Measurements from ENCODE around the gene PYCR2.
"Not testable (repeated sequence)": the region's sequence is repeated elsewhere in the genome, so short reads cannot be mapped to it uniquely, and the experiment has no call there.

The PYCR2 gene

DNA sequence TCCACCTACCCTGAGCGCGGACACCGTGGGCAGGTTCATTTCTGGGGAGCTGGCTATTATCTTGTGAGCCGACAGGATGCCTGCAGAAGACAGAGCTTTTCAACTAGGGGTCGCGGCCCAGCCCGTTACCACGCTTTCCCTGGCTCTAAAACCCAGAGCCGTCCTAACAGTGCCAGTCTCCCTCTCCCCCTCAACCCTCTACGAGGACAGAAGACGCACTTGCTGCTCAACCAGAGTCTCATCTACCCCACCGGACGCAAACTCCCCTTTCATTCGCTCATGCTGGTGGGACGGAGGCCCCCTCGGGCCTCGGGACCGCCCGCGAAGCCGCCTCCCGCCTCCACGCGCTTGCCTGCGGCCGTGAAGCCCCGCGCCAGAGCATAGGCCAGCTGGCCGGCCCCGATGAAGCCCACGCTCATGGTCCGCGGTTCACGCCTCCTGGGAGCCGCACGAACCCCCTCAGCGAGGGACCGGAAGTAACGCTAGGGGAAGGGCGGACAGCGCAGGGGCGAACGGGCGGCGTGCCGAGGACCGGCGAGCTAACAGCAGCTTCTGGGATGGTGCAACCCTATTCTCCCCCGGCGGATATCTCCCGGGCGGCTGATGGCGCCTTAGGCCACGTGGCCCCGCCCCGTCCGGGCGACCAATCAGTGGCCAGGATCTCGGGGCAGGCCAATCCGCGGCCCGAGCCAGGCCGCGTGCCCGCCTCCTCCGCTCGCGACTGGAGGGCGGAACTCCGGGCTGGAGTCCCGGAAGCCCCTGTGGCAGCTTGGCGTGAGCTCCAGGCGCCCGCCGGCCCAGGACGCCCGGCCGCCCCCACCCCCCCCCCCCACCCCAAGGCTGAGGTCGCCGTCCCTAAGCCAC is at the start of gene PYCR2:
Gene PYCR2, minus strand, starts transcription at position 559 of the 864 bp plus-strand sequence. Its CDS starts 140 bp downstream, at position 419.
- peak; percentile 86 for DNase-seq

DNA sequence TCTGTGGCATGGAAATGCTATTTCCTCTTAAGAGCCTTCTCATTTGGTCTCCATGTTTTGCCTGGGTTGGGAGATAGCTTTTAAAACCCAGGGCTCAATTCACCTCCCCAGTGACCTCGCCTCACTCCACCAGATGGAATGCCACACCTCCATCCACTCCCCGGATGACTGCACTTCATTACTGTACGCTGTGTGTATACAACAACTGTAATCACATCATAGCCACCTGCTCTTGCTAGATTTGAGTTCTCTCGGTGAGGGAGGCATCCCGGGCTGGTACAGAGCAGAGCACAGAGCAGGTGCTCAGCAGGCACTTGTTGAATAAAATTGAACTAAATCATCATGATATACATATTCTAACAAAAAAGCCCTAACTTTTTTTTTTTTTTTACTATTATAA is 49.1 kb upstream of the PYCR2 start:
- DNase-seq, result no peak

DNA sequence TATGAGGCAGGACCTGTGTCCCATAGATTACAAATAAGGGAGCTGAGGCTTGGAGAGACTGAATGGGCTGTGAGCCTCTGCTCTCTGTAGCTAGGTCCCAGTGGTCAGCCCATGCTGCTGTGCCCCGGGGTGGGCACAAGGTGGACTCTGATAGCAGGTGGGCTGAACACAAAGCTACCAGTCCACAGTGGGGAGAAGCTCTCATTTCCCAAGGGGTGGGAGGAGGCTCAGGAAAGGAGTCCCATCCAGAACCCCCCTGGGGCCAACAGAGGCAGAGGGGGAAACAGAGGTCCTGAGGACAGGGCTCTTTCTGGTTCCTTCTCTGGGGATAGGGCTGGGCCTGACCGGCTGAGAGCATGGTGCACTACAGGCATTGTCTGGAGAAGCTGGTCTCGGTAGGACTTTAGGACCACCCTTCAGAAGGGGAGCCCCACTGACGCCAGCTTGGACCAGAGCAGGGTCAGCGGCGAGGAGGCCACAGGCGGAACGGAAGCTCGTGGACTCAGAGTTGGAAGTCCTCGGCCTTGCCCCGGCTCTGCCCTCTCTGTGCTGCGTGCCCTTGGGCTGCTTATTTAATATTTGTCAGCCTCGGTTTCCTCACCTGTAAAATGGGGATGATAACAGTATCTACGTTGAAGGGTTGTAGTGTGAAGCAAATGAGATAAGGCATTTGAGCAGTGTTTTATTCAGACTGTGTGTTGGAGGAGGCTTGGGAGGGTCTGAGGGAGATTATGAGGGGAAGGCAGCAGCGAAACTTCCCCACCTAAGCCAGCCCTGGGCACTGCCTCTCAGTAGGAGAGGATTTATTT is 48.5 kb upstream of the PYCR2 start:
- no peak for DNase-seq

DNA sequence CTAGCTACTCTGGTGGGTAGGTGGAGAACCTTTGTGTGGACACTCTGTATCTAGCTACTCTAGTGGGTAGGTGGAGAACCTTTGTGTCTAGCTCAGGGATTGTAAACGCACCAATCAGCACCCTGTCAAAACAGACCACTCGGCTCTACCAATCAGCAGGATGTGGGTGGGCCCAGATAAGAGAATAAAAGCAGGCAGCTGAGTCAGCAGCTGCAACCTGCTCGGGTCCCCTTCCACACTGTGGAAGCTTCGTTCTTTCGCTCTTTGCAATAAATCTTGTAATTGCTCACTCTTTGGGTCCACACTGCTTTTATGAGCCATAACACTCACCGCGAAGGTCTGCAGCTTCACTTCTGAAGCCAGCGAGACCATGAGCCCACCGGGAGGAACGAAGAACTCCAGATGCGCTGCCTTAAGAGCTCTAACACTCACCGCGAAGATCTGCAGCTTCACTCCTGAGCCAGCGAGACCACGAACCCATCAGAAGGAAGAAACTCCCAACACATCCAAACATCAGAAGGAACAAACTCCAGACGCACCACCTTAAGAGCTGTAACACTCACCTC is 46.6 kb upstream of the PYCR2 start:
- DNase-seq, result not testable (repeated sequence)

GRCh38 chr1:225969751-225970150 is 45.7 kb upstream of the PYCR2 start:
- not testable (repeated sequence) for DNase-seq

DNA sequence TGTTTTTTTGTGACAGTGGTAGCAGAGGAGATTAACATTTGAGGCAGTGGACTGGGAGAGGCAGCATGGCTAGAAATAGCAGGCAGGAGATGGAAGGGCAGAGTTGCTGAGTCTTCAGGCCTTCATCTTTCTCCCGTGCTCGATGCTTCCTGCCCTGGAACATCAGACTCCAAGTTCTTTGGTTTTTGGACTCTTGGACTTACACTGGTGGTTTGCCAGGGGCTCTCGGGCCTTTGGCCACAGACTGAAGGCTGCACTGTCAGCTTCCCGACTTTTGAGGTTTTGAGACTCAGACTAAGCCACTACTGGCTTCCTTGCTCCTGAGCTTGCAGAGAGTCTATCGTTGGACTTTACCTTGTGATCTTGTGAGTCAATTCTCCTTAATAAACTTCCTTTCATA is 41.2 kb upstream of the PYCR2 start:
- no peak for DNase-seq

GRCh38 chr1:225963735-225964530 is 39.9 kb upstream of the PYCR2 start:
- no peak for DNase-seq

DNA sequence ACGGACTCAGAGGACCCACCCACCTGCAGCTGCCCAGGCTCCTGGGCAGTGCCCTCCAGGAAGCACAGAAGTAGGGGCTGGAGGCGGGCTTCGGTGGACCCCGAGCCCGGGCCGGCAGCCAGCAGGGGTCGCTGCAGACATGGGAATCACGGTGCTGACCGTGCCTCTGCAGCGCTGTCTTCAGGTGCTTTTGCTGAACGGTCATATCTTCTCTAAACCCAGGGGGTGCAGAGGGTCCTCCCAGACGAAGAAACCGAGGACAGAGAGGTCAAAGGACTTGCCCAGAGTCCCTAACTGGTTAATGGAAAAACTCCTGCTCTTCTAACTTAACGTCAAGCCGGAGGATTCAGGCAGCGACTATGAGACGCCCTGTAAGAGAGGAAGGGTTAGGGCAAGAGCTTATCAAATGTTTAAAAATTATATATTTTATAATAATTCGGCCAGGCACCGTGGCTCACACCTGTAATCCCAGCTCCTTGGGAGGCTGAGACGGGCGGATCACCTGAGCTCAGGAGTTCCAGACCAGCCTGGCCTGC is 38.5 kb upstream of the PYCR2 start:
- no peak for DNase-seq

- no peak for DNase-seq
Measured at GRCh38 chr1:225961659-225962439, 37.8 kb upstream of the PYCR2 start.

DNA sequence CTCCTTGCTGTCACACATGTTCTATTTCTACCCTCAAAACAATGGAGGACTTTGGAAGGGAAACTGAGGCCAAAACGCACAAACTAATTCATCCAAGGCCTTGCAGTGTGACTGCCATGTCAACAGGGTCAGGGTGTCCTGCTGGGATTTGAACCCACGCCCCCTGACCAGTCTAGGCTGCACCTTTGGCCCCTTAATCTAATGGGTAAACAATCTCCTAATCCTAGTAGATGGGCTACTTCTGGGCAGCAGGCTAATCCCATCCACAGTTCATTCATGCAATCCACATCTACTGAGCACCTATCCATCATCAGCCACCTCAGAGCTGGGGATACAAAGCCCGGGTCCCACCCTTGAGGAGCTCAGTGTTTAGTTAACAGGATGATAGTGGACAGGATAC is 34.0 kb upstream of the PYCR2 start:
- no peak for DNase-seq

- no peak for DNase-seq
Measured at GRCh38 chr1:225954753-225955152, 30.7 kb upstream of the PYCR2 start.

DNA sequence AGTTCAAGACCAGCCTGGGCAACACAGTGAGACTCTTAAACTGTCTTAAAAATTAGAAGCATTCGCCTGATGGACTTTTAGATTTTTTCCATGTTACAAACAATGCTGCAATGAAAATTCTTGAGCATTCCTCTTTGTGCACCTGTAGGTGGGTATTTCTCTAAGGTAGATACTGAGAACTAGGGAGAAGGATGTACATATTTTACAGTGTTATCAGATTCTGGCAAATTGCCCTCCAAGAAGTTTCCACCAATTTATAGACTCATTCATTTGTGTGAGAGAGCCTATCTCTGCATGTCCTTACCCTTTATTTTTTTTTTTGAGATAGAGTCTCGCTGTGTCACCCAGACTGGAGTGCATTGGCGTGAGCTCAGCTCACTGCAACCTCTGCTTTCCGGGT is 29.3 kb upstream of the PYCR2 start:
- no peak for DNase-seq

- DNase-seq, result no peak
Measured at GRCh38 chr1:225950905-225951497, 27.0 kb upstream of the PYCR2 start.

GRCh38 chr1:225949041-225949440 is 25.0 kb upstream of the PYCR2 start:
- no peak for DNase-seq

DNA sequence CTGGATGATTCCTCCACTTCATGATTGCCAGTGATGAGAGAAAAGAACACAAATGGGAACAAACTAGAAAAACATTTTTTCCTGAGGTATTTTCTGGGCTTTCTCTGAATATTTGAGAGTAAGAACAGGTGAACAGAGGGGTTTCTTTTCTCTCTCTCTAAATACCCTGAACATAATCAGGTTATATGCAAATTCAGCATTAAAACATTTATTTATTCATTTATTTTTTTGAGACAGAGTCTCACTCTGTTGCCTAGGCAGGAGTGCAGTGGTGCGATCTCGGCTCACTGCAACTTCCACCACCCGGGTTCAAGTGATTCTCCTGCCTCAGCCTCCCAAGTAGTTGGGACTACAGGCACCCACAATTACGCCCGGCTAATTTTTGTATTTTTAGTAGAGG is 22.8 kb upstream of the PYCR2 start:
- DNase-seq, result no peak

- DNase-seq, result no peak
Measured at GRCh38 chr1:225946082-225946620, 22.1 kb upstream of the PYCR2 start.

- no peak for DNase-seq
Measured at GRCh38 chr1:225945564-225945963, 21.5 kb upstream of the PYCR2 start.

- DNase-seq, result no peak
Measured at GRCh38 chr1:225944951-225945350, 20.9 kb upstream of the PYCR2 start.

DNA sequence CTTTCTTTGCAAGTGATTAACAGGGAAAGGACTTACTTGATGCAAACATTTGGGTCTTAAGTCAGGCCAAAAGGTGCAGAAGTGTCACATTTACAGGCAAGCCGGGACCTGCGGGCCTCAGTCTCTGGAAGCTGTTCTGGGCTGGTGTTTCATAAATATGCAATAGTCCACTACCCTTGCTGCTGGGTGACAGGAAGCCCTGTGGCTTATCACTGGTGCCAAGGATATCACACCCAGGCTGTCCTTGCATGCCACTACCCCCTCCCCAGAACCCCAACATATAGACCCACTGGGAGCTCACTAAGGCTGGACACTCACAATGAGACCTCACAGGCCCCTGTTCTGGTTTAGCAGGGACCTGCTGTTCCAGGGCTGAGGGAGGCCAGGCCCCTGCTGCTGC is 20.3 kb upstream of the PYCR2 start:
- no peak for DNase-seq

DNA sequence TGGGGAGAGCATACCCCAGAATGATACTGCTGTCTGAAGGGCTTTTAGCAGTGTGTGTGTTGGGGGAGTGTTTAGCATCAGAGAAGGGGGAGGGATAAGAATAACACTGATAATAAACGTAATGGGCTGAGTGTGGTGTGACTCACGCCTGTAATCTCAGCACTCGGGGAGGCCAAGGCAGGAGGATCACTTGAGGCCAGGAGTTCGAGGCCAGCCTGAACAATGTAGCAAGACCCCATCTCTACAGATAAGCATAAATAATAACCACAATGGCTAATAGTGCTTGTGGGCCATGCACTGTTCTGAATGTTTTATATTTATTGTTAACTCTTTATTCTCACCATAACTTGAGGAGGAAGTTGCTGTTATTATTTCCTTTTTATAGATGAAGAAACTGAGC is 19.5 kb upstream of the PYCR2 start:
- DNase-seq, result no peak

- no peak for DNase-seq
Measured at GRCh38 chr1:225942574-225942973, 18.5 kb upstream of the PYCR2 start.

Measured in NCI-H1105 treated with DMSO at 0.1 percent for 48 hours (cell line).